HCT116 (cell line): ENCODE data around the gene KRTAP12-1. TPM values are rescaled to one million over a fixed set of nuclear protein-coding genes. Genes with fewer than 3 reads are reported as not detected.

Source experiments
- ATAC-seq: fragments of 200-7000 bp; cut with Tn5 transposase; 2 replicates; pipeline ENCODE4 v1.9.1; 2020; ENCODE audit warnings: mild to moderate bottlenecking, moderate library complexity
- BruUV-seq: library from RNA; stranded (reverse); fragments of 400-500 nt; replicated peaks from 2 replicates; lab custom pipeline; 2021; lab: Mats Ljungman, UMichigan
- CTCF ChIA-PET: fragments of 300-600 bp; sonication (Branson Sonifier 250); formaldehyde crosslinking; loops from one replicate; lab custom pipeline; 2021; ENCODE audit warnings: antibody characterized with exemption; lab: Charles Lee
- POLR2A ChIA-PET: fragments of 300-600, 350-600 bp; sonication (Branson Sonifier 250); formaldehyde crosslinking; loops from one replicate; lab custom pipeline; 2021; ENCODE audit warnings: antibody characterized with exemption; lab: Charles Lee
- RAD21 ChIA-PET, 2 experiments: fragments of 300-600 bp; sonication (Branson Sonifier 250); formaldehyde crosslinking; loops; one replicate each; lab custom pipeline; 2023; ENCODE audit warnings: low total read pairs in 2 of 2; ENCODE audit not compliant: uncharacterized antibody in 2 of 2, unreplicated experiment in 2 of 2, low non-redundant PET in 1 of 2; lab: Charles Lee
- DNase-seq: peaks from one replicate; pipeline ENCODE4 v3.0.0-alpha.2; 2010; ENCODE audit warnings: low read depth, low spot score
- H2AFZ ChIP-seq: fragments of 200-600 bp; shearing (Covaris generic), sonication (generic); 2 replicates; pipeline ENCODE4 v1.6.1; 2017; ENCODE audit warnings: low read depth, mixed run types, mixed read lengths, antibody characterized with exemption, low read length; ENCODE audit not compliant: poor library complexity, severe bottlenecking
- H3K27ac ChIP-seq: 2 replicates; pipeline ENCODE4 v1.5.1; 2012; ENCODE audit warnings: low read depth, low read length
- H3K27me3 ChIP-seq: fragments of 200-600 bp; sonication (generic); 2 replicates; pipeline ENCODE4 v1.6.1; 2016; ENCODE audit warnings: mixed run types, low read length, mixed read lengths; ENCODE audit not compliant: insufficient read depth
- H3K36me3 ChIP-seq, 2 experiments: fragments of 200-500 bp in 1 of 2; fragments of 200-600 bp in 1 of 2; sonication (Bioruptor generic) in 1 of 2; sonication (generic) in 1 of 2; 2 replicates each; pipeline versions ENCODE4 v1.5.1 to v1.6.1; 2014 to 2016; ENCODE audit warnings: low read length in 2 of 2, inconsistent platforms in 1 of 2, mixed read lengths in 1 of 2, mixed run types in 1 of 2; ENCODE audit not compliant: insufficient read depth in 2 of 2, control insufficient read depth in 1 of 2
- H3K4me1 ChIP-seq, 2 experiments: fragments of 200-600 bp in 1 of 2; sonication (generic) in 1 of 2; 2 replicates each; pipeline versions ENCODE4 v1.5.1 to v1.6.1; 2012 to 2017; ENCODE audit warnings: low read length in 2 of 2, inconsistent platforms in 1 of 2, mild to moderate bottlenecking in 1 of 2, mixed read lengths in 1 of 2, mixed run types in 1 of 2, moderate library complexity in 1 of 2; ENCODE audit not compliant: insufficient read depth in 2 of 2, control insufficient read depth in 1 of 2
- H3K4me2 ChIP-seq: fragments of 200-600 bp; sonication (generic); 2 replicates; pipeline ENCODE4 v1.6.1; 2017; ENCODE audit warnings: mixed run types, low read length, mixed read lengths
- H3K4me3 ChIP-seq, 2 experiments: fragments of 200-600 bp in 1 of 2; sonication (generic) in 1 of 2; replicated peaks in 1 of 2; 2 replicates each; pipeline ENCODE4 v1.5.1; 2011 to 2016; ENCODE audit warnings: low read length in 2 of 2, control low read depth in 1 of 2, low read depth in 1 of 2, mild to moderate bottlenecking in 1 of 2, mixed read lengths in 1 of 2, mixed run types in 1 of 2
- H3K79me2 ChIP-seq: fragments of 200-600 bp; sonication (generic); 2 replicates; pipeline ENCODE4 v1.6.1; 2017; ENCODE audit warnings: mild to moderate bottlenecking, mixed run types, low read length, moderate library complexity, mixed read lengths; ENCODE audit not compliant: insufficient read depth
- H3K9ac ChIP-seq: fragments of 200-600 bp; sonication (generic); 2 replicates; pipeline ENCODE4 v1.6.1; 2016; ENCODE audit warnings: low read length, mixed read lengths
- H3K9me2 ChIP-seq: fragments of 200-600 bp; sonication (generic), shearing (Covaris generic); 2 replicates; pipeline ENCODE4 v1.6.1; 2017; ENCODE audit warnings: mixed run types, mild to moderate bottlenecking, moderate library complexity; ENCODE audit not compliant: insufficient read depth
- H3K9me3 ChIP-seq, 2 experiments: fragments of 200-500 bp in 1 of 2; fragments of 200-600 bp in 1 of 2; sonication (Bioruptor generic) in 1 of 2; sonication (generic) in 1 of 2; 2 replicates each; pipeline ENCODE4 v1.6.1; 2014 to 2017; ENCODE audit warnings: low read length in 2 of 2, mixed read lengths in 2 of 2, inconsistent platforms in 1 of 2, low read depth in 1 of 2, mild to moderate bottlenecking in 1 of 2, mixed run types in 1 of 2, moderate library complexity in 1 of 2; ENCODE audit not compliant: control insufficient read depth in 1 of 2, insufficient read depth in 1 of 2
- H4K20me1 ChIP-seq: fragments of 200-600 bp; sonication (generic), shearing (Covaris generic); 2 replicates; pipeline ENCODE4 v1.6.1; 2017; ENCODE audit warnings: mixed run types, mild to moderate bottlenecking, moderate library complexity; ENCODE audit not compliant: insufficient read depth
- ATF3 ChIP-seq: IDR thresholded peaks from 2 replicates; pipeline ENCODE4 v1.6.1; 2012
- CBX3 ChIP-seq: IDR thresholded peaks from 2 replicates; pipeline ENCODE4 v1.6.1; 2012; ENCODE audit warnings: low read depth
- CEBPB ChIP-seq: IDR thresholded peaks from 2 replicates; pipeline ENCODE4 v1.6.1; 2012; ENCODE audit warnings: low read depth
- EZH2phosphoT487 ChIP-seq: fragments of 200-600 bp; IDR thresholded peaks from 2 replicates; pipeline ENCODE4 v1.6.1; 2018; ENCODE audit warnings: antibody characterized with exemption, borderline replicate concordance
- FOSL1 ChIP-seq: IDR thresholded peaks from 2 replicates; pipeline ENCODE4 v1.6.1; 2012; ENCODE audit warnings: low read depth
- MAX ChIP-seq: IDR thresholded peaks from 2 replicates; pipeline ENCODE4 v1.6.1; 2012
- POLR2AphosphoS5 ChIP-seq: IDR thresholded peaks from 2 replicates; pipeline ENCODE4 v1.6.1; 2011; ENCODE audit warnings: mild to moderate bottlenecking, low read depth, low read length, moderate library complexity
- SP1 ChIP-seq: IDR thresholded peaks from 2 replicates; pipeline ENCODE4 v1.6.1; 2012; ENCODE audit warnings: low read depth
- TCF7L2 ChIP-seq: IDR thresholded peaks from 2 replicates; pipeline ENCODE4 v1.7.0; 2011; ENCODE audit warnings: borderline replicate concordance, inconsistent platforms; ENCODE audit not compliant: insufficient read depth, insufficient read length; ENCODE audit errors: extremely low read depth
- YY1 ChIP-seq: IDR thresholded peaks from 2 replicates; pipeline ENCODE4 v1.6.1; 2011; ENCODE audit warnings: low read length, low read depth, moderate library complexity, mild to moderate bottlenecking; ENCODE audit not compliant: insufficient replicate concordance; ENCODE audit errors: extremely low read depth
- ZNF274 ChIP-seq: fragments of 200-500 bp; sonication (Bioruptor generic); IDR thresholded peaks from 2 replicates; pipeline ENCODE4 v1.6.1; 2014; ENCODE audit warnings: mild to moderate bottlenecking, low read depth, low read length, inconsistent platforms
- intact Hi-C: fragments of 100-400 bp; cut with micrococcal nuclease; formaldehyde crosslinking; loops from 2 replicates; pipeline ENCODE4 v1.10.0; 2022
- total RNA-seq: library from RNA; stranded (reverse); gene quantifications from one replicate; pipeline ENCODE4 v1.2.1, GENCODE V29; 2021; ENCODE audit not compliant: unreplicated experiment
- TF ChIP-seq, protein P1 (sequence below): IDR thresholded peaks from 2 replicates; pipeline ENCODE4 v1.6.1; 2012; ENCODE audit warnings: low read depth
- TF ChIP-seq, protein P2 (sequence below), 3 experiments: fragments of 200-600 bp in 1 of 3; sonication (generic) in 1 of 3; IDR thresholded peaks in 2 of 3; conservative IDR thresholded peaks in 1 of 3; 2 replicates each; pipeline ENCODE4 v1.5.1; 2012 to 2017; ENCODE audit warnings: low read depth in 2 of 3, low read length in 2 of 3, antibody characterized with exemption in 1 of 3, borderline replicate concordance in 1 of 3, control low read depth in 1 of 3, mild to moderate bottlenecking in 1 of 3, mixed read lengths in 1 of 3, mixed run types in 1 of 3, moderate library complexity in 1 of 3; ENCODE audit not compliant: insufficient read depth in 1 of 3

Gene KRTAP12-1
- total RNA-seq, 1 experiment from 2014 or later, result not detected

DNA sequence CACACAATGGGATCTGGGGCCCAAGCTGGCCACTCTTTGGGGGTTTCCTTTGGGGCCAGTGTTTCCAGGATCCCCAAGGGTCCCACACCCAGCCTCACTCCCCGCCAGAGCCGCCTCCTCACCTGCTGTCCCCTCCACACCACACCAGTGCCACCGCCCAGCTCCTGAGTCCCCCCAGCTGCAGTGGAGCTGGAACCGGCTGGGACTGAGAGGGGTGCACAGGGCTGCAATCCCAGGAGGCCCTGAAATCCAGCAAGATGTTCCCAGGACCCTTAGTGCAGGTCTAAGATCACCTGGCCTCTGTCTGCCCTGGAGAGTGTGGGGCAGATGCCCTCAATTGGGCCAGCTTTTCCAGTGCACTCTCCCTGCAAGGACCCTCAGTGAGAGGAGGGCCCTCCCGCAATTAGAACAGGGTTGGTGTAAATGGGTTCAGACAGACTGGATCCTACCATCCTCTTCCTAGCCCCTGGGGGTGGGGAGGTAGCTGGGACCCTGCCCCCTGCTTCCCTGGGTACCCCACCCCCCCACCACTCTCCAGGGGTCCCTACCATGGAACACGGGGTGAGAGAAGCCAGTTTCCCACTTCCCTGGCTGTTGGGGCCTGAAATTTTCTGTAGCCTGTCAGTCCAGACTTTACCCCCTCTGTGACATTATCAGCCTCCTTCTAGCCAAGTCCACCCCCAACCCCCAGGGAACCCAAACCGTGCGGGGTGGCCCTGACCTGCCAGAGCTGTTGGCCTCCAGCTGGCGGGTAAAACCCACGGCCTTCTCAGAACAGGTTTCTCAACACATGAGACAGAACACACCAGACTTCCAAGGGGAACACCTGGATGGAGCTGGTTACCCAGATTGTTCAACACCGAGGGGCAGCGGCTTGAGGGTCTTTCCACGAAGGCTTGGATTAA, 22.0 kb upstream of the KRTAP12-1 start:
- H3K36me3 ChIP-seq, result no peaks in the 10 kb centered on the region
- no peak overlapping the region for H3K27ac ChIP-seq
- no peak overlapping the region for H3K9ac ChIP-seq
- CTCF ChIA-PET, result no interaction called here
- H3K4me1 ChIP-seq, result no peaks in the 10 kb centered on the region
- no peak overlapping the region for H2AFZ ChIP-seq
- no peaks in the 10 kb centered on the region for H3K9me3 ChIP-seq
- ATAC-seq, result no peak
- intact Hi-C loops, result no loop called here
- POLR2A ChIA-PET, result no interaction called here
- TF ChIP-seq, protein P1, sequence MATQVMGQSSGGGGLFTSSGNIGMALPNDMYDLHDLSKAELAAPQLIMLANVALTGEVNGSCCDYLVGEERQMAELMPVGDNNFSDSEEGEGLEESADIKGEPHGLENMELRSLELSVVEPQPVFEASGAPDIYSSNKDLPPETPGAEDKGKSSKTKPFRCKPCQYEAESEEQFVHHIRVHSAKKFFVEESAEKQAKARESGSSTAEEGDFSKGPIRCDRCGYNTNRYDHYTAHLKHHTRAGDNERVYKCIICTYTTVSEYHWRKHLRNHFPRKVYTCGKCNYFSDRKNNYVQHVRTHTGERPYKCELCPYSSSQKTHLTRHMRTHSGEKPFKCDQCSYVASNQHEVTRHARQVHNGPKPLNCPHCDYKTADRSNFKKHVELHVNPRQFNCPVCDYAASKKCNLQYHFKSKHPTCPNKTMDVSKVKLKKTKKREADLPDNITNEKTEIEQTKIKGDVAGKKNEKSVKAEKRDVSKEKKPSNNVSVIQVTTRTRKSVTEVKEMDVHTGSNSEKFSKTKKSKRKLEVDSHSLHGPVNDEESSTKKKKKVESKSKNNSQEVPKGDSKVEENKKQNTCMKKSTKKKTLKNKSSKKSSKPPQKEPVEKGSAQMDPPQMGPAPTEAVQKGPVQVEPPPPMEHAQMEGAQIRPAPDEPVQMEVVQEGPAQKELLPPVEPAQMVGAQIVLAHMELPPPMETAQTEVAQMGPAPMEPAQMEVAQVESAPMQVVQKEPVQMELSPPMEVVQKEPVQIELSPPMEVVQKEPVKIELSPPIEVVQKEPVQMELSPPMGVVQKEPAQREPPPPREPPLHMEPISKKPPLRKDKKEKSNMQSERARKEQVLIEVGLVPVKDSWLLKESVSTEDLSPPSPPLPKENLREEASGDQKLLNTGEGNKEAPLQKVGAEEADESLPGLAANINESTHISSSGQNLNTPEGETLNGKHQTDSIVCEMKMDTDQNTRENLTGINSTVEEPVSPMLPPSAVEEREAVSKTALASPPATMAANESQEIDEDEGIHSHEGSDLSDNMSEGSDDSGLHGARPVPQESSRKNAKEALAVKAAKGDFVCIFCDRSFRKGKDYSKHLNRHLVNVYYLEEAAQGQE, result no peak
- no peak for TF ChIP-seq YY1
- TF ChIP-seq CBX3, result no peak
- no peak for TF ChIP-seq MAX
- no peak for TF ChIP-seq ATF3
- TF ChIP-seq ZNF274, result no peak
- no peak for TF ChIP-seq TCF7L2
- TF ChIP-seq EZH2phosphoT487, result no peak
- TF ChIP-seq, protein P2, sequence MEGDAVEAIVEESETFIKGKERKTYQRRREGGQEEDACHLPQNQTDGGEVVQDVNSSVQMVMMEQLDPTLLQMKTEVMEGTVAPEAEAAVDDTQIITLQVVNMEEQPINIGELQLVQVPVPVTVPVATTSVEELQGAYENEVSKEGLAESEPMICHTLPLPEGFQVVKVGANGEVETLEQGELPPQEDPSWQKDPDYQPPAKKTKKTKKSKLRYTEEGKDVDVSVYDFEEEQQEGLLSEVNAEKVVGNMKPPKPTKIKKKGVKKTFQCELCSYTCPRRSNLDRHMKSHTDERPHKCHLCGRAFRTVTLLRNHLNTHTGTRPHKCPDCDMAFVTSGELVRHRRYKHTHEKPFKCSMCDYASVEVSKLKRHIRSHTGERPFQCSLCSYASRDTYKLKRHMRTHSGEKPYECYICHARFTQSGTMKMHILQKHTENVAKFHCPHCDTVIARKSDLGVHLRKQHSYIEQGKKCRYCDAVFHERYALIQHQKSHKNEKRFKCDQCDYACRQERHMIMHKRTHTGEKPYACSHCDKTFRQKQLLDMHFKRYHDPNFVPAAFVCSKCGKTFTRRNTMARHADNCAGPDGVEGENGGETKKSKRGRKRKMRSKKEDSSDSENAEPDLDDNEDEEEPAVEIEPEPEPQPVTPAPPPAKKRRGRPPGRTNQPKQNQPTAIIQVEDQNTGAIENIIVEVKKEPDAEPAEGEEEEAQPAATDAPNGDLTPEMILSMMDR (IDR thresholded peaks at IDR 0.05 in 2 of 3, conservative IDR thresholded peaks at IDR 0.05 in 1 of 3; ENCODE audit: borderline replicate concordance in 1 of 3, insufficient read depth in 1 of 3, low read depth in 2 of 3, low read length in 2 of 3), result no peak
- no peak for TF ChIP-seq POLR2AphosphoS5
- no peak for TF ChIP-seq CEBPB
- TF ChIP-seq FOSL1, result no peak
- no peak for TF ChIP-seq SP1
- H3K27me3 ChIP-seq, result peaks cover 10% of the 10 kb centered on the region; the same call in 1 of the 2 replicates
- RAD21 ChIA-PET, result no interaction called here
- no peaks in the 10 kb centered on the region for H4K20me1 ChIP-seq
- no peaks in the 10 kb centered on the region for H3K9me2 ChIP-seq
- no peak for DNase-seq
- H3K79me2 ChIP-seq, result no peaks in the 10 kb centered on the region
- H3K4me3 ChIP-seq, result no peak overlapping the region
- no TSS peak for BruUV-seq
- no peak overlapping the region for H3K4me2 ChIP-seq
